GM23248 (cell line): Measurements from ENCODE around the gene GNB1. TPM values are rescaled to one million over a fixed set of nuclear protein-coding genes. Genes with fewer than 3 reads are reported as not detected.

Experiments
- DNase-seq: peaks from one replicate; pipeline ENCODE4 v3.0.0-alpha.2; 2015
- H2AFZ ChIP-seq: fragments of 200-600 bp; sonication (generic); 2 replicates; pipeline ENCODE4 v1.6.1; 2016; ENCODE audit warnings: antibody characterized with exemption
- H3F3A ChIP-seq: fragments of 200-600 bp; sonication (generic); 2 replicates; pipeline ENCODE4 v1.6.1; 2016; ENCODE audit warnings: mild to moderate bottlenecking, antibody characterized with exemption, mixed run types; ENCODE audit not compliant: insufficient read depth
- H3K27ac ChIP-seq: fragments of 200-600 bp; sonication (generic); 2 replicates; pipeline ENCODE4 v1.5.1; 2016; ENCODE audit warnings: mild to moderate bottlenecking
- H3K27me3 ChIP-seq: fragments of 200-600 bp; sonication (generic); replicated peaks from 2 replicates; pipeline ENCODE4 v1.6.1; 2016; ENCODE audit warnings: mild to moderate bottlenecking; ENCODE audit not compliant: insufficient read depth
- H3K36me3 ChIP-seq: fragments of 200-600 bp; sonication (generic); 2 replicates; pipeline ENCODE4 v1.6.1; 2016; ENCODE audit warnings: low read depth, mild to moderate bottlenecking
- H3K4me1 ChIP-seq: fragments of 200-600 bp; sonication (generic); 2 replicates; pipeline ENCODE4 v1.6.1; 2016; ENCODE audit warnings: mild to moderate bottlenecking; ENCODE audit not compliant: insufficient read depth
- H3K4me2 ChIP-seq: fragments of 200-600 bp; sonication (generic); one replicate; pipeline ENCODE4 v1.6.1; 2016; ENCODE audit warnings: mild to moderate bottlenecking; ENCODE audit not compliant: unreplicated experiment
- H3K4me3 ChIP-seq: fragments of 200-600 bp; sonication (generic); 2 replicates; pipeline ENCODE4 v1.5.1; 2016; ENCODE audit warnings: mild to moderate bottlenecking
- H3K79me2 ChIP-seq: fragments of 200-600 bp; sonication (generic); 2 replicates; pipeline ENCODE4 v1.6.1; 2016; ENCODE audit warnings: mild to moderate bottlenecking; ENCODE audit not compliant: insufficient read depth
- H3K9ac ChIP-seq: fragments of 200-600 bp; sonication (generic); 2 replicates; pipeline ENCODE4 v1.6.1; 2016; ENCODE audit warnings: mild to moderate bottlenecking
- H3K9me2 ChIP-seq: fragments of 200-600 bp; sonication (generic); 2 replicates; pipeline ENCODE4 v1.6.1; 2016; ENCODE audit warnings: mixed run types, mild to moderate bottlenecking, moderate library complexity; ENCODE audit not compliant: insufficient read depth
- H3K9me3 ChIP-seq: fragments of 200-600 bp; sonication (generic); one replicate; pipeline ENCODE4 v1.6.1; 2017; ENCODE audit warnings: low read depth
- H4K20me1 ChIP-seq: fragments of 200-600 bp; sonication (generic); 2 replicates; pipeline ENCODE4 v1.6.0; 2016; ENCODE audit not compliant: insufficient read depth
- EZH2 ChIP-seq: fragments of 200-600 bp; sonication (generic); IDR thresholded peaks from 2 replicates; pipeline ENCODE4 v1.6.1; 2018; ENCODE audit warnings: antibody characterized with exemption, mild to moderate bottlenecking; ENCODE audit not compliant: insufficient read depth, poor library complexity, severe bottlenecking
- EZH2phosphoT487 ChIP-seq: fragments of 200-600 bp; sonication (generic); IDR thresholded peaks from 2 replicates; pipeline ENCODE4 v1.6.1; 2018; ENCODE audit warnings: antibody characterized with exemption, moderate library complexity, mild to moderate bottlenecking, low read depth; ENCODE audit not compliant: insufficient read depth
- WGBS, 2 experiments: methylation state at CpG; one replicate each; pipeline ENCODE4 v1.1.6; 2015 to 2017; ENCODE audit warnings: low lambda C conversion rate in 2 of 2, low coverage in 1 of 2; ENCODE audit errors: missing lambda C conversion rate in 2 of 2; 5-methylcytosine and 5-hydroxymethylcytosine counted together
- in situ Hi-C: fragments of 300-500 bp; cut with MboI; formaldehyde crosslinking; loops from 2 replicates; pipeline ENCODE4 v1.15.0; 2020
- polyA plus RNA-seq: library from polyadenylated mRNA; unstranded; fragments of >200 nt; fragmentation: Nextera tagmentation; extraction: Ambion mirVana; gene quantifications from 2 replicates; pipeline ENCODE4 v1.2.1, GENCODE V29; 2016
- total RNA-seq: library from RNA; depleted of rRNA; stranded (reverse); fragments of >200 nt; shearing (Covaris generic); gene quantifications from 2 replicates; pipeline ENCODE4 v1.2.3, GENCODE V29; 2014

GNB1 gene
- total and polyA plus RNA-seq, 2 experiments from 2014 or later: 92.0 to 97.7 TPM

- H3K79me2 ChIP-seq: peaks cover 100% of the 10 kb centered on the region
- whole genome bisulfite sequencing, 2 experiments: 80% methylated on average over 5 of the region's 5 CpGs
- no peaks in the 10 kb centered on the region for H3K9me2 ChIP-seq
- H3F3A ChIP-seq: peaks cover 22% of the 10 kb centered on the region
- in situ Hi-C loops: no loop called here
- H4K20me1 ChIP-seq: peaks cover 6% of the 10 kb centered on the region; the same call in 1 of the 2 replicates
- no peak overlapping the region for H3K9ac ChIP-seq
- TF ChIP-seq EZH2: no peak
- no peak for TF ChIP-seq EZH2phosphoT487
- H3K36me3 ChIP-seq: peaks cover 17% of the 10 kb centered on the region
- no peaks in the 10 kb centered on the region for H3K9me3 ChIP-seq
- H3K27me3 ChIP-seq: no peaks in the 10 kb centered on the region
- H3K4me2 ChIP-seq: no peak overlapping the region
- DNase-seq: peak; percentile 50
- no peak overlapping the region for H3K4me3 ChIP-seq
- H3K27ac ChIP-seq: peak overlapping the region; percentile 17; the same call in 1 of the 2 replicates
- peaks cover under 1% of the 10 kb centered on the region for H3K4me1 ChIP-seq
- H2AFZ ChIP-seq: no peak overlapping the region
Observed at GRCh38 chr1:1832820-1833219, 58.1 kb downstream of the GNB1 start.

- peaks cover 7% of the 10 kb centered on the region for H3K4me1 ChIP-seq
- H3K9me3 ChIP-seq: no peaks in the 10 kb centered on the region
- in situ Hi-C loops: no loop called here
- H3K9ac ChIP-seq: no peak overlapping the region
- peak; percentile 17 for DNase-seq
- no peak for TF ChIP-seq EZH2phosphoT487
- no peak for TF ChIP-seq EZH2
- H3K4me2 ChIP-seq: no peak overlapping the region
- no peak overlapping the region for H3K4me3 ChIP-seq
- H3K79me2 ChIP-seq: peaks cover 100% of the 10 kb centered on the region
- 69 to 76% methylated on average over 8 of the region's 8 CpGs for WGBS, 2 experiments
- peaks cover 29% of the 10 kb centered on the region for H3F3A ChIP-seq
- H2AFZ ChIP-seq: no peak overlapping the region
- H4K20me1 ChIP-seq: peaks cover 11% of the 10 kb centered on the region; the same call in 1 of the 2 replicates
- peaks cover 17% of the 10 kb centered on the region for H3K36me3 ChIP-seq
- H3K27me3 ChIP-seq: no peaks in the 10 kb centered on the region
- H3K9me2 ChIP-seq: no peaks in the 10 kb centered on the region
- no peak overlapping the region for H3K27ac ChIP-seq
Observed at GRCh38 chr1:1832166-1832565, 58.7 kb downstream of the GNB1 start.

GRCh38 chr1:1827089-1827848 is 63.6 kb downstream of the GNB1 start:
- in situ Hi-C loops: no loop called here
- TF ChIP-seq EZH2phosphoT487 (no peak), EZH2 (no peak)
- H3K9me2 ChIP-seq: no peaks in the 10 kb centered on the region
- peak overlapping the region; percentile 30 for H3K4me2 ChIP-seq
- peaks cover 100% of the 10 kb centered on the region for H3K79me2 ChIP-seq
- H3K4me3 ChIP-seq: no peak overlapping the region
- no peaks in the 10 kb centered on the region for H3K9me3 ChIP-seq
- H3K9ac ChIP-seq: peak overlapping the region; percentile 51
- H3K4me1 ChIP-seq: peaks cover 23% of the 10 kb centered on the region
- H3K27ac ChIP-seq: peak overlapping the region; percentile 80
- peak; percentile 60 for DNase-seq
- peaks cover 53% of the 10 kb centered on the region for H3F3A ChIP-seq
- peaks cover 19% of the 10 kb centered on the region; the same call in 1 of the 2 replicates for H4K20me1 ChIP-seq
- no peaks in the 10 kb centered on the region for H3K27me3 ChIP-seq
- H2AFZ ChIP-seq: no peak overlapping the region
- H3K36me3 ChIP-seq: peaks cover 29% of the 10 kb centered on the region
- 27 to 28% methylated on average over 14 of the region's 14 CpGs for WGBS, 2 experiments

DNA sequence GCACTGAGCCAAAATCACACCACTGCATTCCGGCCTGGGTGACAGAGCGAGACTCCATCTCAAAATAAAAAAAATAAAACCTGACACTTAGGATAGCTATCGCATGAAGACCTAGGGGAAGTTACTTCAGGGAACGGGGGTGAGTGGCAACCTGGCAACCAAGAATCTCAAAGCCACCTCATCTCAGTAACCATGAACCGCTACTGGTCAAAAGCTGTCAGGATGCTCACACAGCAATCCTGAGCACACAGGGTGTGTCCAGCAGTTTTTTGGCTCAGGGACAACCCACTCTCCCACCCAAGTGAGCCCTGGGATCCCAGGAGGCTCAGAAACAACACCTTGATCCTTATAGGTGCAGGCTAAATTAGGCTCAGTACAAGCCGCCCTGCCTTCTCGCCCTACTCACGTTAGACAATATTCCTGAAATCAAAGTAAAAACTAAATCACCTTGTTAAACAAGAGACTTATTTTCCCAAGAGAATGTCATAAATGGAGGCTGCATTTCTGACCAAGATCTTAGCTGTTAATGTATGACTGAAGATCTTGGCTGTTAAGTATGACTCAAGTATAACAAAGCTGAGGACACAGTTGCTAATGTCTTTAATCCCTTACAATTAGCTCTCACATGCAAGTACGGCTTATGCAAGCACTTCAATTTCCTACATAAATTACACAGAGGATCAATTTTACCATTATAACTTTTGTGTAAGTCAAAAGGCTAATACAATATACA is 64.4 kb downstream of the GNB1 start:
- DNase-seq: peak; percentile 76
- Histone ChIP-seq H3K9me3 (no peaks in the 10 kb centered on the region), H2AFZ (no peak overlapping the region), H3F3A (peaks cover 53% of the 10 kb centered on the region), H3K4me1 (peaks cover 23% of the 10 kb centered on the region), H3K79me2 (peaks cover 100% of the 10 kb centered on the region), H3K27me3 (no peaks in the 10 kb centered on the region), H4K20me1 (peaks cover 19% of the 10 kb centered on the region; the same call in 1 of the 2 replicates), H3K4me2 (peak overlapping the region; percentile 30), H3K9me2 (no peaks in the 10 kb centered on the region), H3K36me3 (peaks cover 30% of the 10 kb centered on the region), H3K27ac (peak overlapping the region; percentile 80), H3K9ac (peak overlapping the region; percentile 51), H3K4me3 (no peak overlapping the region)
- in situ Hi-C loops: no loop called here
- 70% methylated on average over 9 of the region's 9 CpGs for WGBS, 2 experiments
- TF ChIP-seq EZH2 (no peak), EZH2phosphoT487 (no peak)
